Measurements from ENCODE around the gene SKAP2. TPM values are rescaled to one million over a fixed set of nuclear protein-coding genes. Genes with fewer than 3 reads are reported as not detected.

The SKAP2 gene
- total RNA-seq, result 28.8 and 32.4 TPM in 2 replicates

GRCh38 chr7:26864309-26865093 is at the start of gene SKAP2:
SKAP2 (minus strand) TSS chr7:26864590; CDS start chr7:26864429, 161 bp downstream.
- DNase-seq (ENCODE audit: extremely low read depth, low read depth, low spot score), result peak; percentile 90

GRCh38 chr7:26912933-26913536 is 48.6 kb upstream of the SKAP2 start:
- no peak for DNase-seq (ENCODE audit: extremely low read depth, low read depth, low spot score)

GRCh38 chr7:26912338-26912737 is 47.9 kb upstream of the SKAP2 start:
- no peak for DNase-seq (ENCODE audit: extremely low read depth, low read depth, low spot score)

GRCh38 chr7:26910221-26910620 is 45.8 kb upstream of the SKAP2 start:
- DNase-seq (ENCODE audit: extremely low read depth, low read depth, low spot score), result peak; percentile 2

DNA sequence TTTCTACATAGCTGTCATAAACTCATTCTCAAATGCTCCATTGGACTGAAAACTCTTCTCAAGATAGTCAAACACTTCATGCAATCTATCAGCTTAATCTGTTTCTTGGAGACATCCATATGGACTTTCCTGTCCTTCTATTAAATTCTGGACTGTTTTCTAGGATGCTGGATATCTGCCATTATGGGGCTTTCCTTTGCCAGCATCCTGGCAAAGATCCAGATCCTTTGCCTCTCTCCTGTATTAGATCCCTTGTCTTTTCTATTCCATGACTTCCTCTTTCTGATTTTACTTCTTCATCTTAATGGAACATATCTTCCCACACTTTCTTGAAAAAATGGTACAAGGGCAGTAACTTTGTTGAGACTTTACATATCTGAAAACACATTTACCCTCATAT is 35.9 kb upstream of the SKAP2 start:
- DNase-seq (ENCODE audit: extremely low read depth, low read depth, low spot score), result no peak

- DNase-seq (ENCODE audit: extremely low read depth, low read depth, low spot score), result no peak
These were observed 35.1 kb upstream of the SKAP2 start for GRCh38 chr7:26899519-26899918.

DNA sequence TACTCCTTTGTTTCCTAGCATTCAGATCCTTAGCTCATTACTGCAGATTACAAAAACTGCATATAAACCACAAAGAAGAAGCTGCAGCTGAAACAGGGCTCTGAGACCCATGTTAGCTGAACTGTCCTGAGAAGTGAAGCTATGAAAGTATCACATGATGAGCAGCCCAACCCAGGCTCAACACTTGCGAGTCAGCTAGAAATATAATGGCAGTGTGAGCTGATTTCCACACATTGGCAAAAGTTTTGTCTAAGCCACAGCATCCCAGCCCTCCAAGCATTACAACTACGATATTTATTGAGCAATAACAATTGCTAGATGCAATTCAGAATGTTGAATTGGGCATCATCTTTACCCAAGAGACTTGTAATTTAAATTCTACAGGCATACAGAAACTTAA is 34.5 kb upstream of the SKAP2 start:
- no peak for DNase-seq (ENCODE audit: extremely low read depth, low read depth, low spot score)

GRCh38 chr7:26897928-26898327 is 33.5 kb upstream of the SKAP2 start:
- DNase-seq (ENCODE audit: extremely low read depth, low read depth, low spot score), result no peak

GRCh38 chr7:26891400-26892350 is 27.3 kb upstream of the SKAP2 start:
- no peak for DNase-seq (ENCODE audit: extremely low read depth, low read depth, low spot score)

- DNase-seq (ENCODE audit: extremely low read depth, low read depth, low spot score), result no peak
These were observed 16.5 kb upstream of the SKAP2 start for GRCh38 chr7:26880852-26881251.

DNA sequence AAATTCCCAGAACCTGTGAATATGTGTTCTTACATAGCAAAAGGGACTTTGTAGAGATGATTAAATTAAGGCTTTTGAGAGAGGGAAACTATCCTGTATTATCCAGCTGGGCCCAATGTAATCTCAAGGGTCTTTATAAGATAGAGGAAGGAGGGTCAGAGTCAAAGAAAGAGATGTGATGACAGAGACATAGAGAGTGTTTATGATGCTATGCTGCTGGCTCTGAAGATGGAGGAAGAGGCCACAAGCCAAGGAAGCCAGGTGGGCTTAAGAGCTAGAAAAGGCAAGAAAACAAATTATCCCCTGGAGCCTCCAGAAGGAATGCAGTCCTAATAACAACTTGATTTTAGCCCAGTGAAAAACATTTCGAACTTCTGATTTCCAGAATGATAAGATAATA is 15.3 kb upstream of the SKAP2 start:
- DNase-seq (ENCODE audit: extremely low read depth, low read depth, low spot score), result no peak

DNA sequence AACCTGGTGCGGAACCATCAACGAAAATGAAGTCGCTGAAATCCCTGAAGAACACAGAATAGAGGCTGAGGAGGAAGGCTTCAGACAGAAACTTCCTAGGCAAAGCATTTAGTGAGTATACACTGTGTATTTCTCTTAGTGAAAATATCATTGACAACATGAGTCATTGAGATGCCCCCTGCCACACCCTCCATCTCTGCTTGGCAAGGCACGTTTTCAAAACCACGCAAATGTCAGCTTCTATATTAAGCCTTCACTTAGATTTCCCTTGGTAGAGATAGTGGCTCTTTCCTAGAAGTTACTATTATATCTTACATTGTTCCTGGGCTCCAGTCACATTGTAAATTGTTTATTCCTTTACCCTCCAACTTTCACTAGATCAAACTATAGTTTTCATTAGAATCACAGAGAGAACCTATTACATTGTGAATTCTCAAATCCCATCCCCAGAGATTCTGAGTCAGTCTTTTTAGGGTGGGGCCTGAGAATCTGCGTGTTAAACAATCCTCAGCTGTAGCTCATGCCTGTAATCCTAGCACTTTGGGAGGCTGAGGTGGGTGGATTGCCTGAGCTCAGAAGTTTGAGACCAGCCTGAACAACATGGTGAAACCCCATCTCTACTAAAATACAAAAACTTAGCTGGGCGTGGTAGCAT is 4.6 kb upstream of the SKAP2 start:
- no peak for DNase-seq (ENCODE audit: extremely low read depth, low read depth, low spot score)

DNA sequence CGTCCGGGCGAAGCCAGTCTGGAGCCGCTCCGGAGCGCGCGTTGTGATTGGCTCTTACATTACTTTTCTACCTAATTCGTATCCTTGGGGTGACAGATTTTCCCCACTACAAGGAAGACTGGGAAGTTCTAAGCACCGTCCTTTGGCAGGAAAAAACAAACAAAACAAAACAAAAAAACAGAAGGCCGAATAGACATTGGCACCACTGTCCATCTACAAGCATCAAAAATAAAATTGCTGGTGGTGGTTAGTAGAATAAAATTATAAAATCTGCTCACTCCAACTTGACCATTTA is 651 bp upstream of the SKAP2 start:
- no peak for DNase-seq (ENCODE audit: extremely low read depth, low read depth, low spot score)

GRCh38 chr7:26863518-26864308 is 677 bp downstream of the SKAP2 start:
- no peak for DNase-seq (ENCODE audit: extremely low read depth, low read depth, low spot score)

DNA sequence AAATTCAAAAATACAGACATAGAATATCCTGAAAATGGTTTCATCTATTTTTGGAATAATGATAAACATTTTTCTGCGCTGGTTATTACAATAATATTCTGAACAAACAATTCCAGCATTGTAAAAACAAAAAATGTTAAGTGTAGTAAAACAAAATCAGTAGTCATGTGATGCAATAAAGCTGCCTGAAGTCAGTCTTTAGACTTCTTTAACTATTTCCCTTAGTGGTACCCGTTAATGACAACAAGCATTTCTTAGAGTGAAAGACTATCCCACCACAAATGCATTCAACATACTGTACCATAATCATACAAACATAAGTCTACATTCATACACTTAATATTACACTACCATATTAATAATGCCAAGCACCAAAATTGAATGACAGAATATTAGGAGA is 1.6 kb downstream of the SKAP2 start:
- no peak for DNase-seq (ENCODE audit: extremely low read depth, low read depth, low spot score)

GRCh38 chr7:26861050-26861449 is 3.3 kb downstream of the SKAP2 start:
- DNase-seq (ENCODE audit: extremely low read depth, low read depth, low spot score), result no peak

DNA sequence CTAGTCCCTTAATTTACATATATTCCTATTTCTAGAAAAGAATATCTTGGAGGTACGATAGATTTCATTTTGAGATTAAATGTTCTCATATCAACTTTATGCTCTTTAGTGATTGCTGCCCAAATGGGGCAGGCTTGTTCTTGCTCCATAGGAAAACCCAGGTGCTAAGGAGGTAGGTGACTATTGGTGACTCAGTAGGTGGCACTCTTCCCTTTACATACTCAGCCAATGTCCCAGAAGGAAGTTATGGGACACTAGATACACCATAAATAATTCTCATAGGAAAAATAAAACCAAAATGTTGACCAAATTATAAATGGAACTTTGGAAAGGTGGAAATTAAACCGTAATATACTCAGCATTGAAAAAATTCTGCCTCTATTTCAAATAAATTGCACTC is 4.0 kb downstream of the SKAP2 start:
- no peak for DNase-seq (ENCODE audit: extremely low read depth, low read depth, low spot score)

DNA sequence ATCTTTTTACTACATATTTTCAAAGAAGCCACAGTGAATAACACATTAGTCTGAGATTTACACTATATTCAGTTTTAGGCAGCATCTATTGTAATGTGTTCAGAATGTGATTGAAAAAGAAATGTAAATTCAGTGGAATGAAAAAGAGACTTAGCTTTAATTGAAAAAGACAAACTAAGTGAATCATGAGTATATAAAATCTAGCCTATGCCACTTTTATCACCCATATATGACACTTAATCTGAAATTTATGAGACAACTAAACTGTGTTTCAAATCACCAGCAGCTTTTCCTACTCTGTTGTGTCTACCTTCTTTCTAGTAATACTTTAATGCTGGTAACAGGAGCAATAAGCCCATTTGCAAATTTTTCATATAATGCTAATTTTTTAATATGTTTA is 4.7 kb downstream of the SKAP2 start:
- DNase-seq (ENCODE audit: extremely low read depth, low read depth, low spot score), result no peak

- no peak for DNase-seq (ENCODE audit: extremely low read depth, low read depth, low spot score)
These were observed 5.7 kb downstream of the SKAP2 start for GRCh38 chr7:26858735-26859134.

- no peak for DNase-seq (ENCODE audit: extremely low read depth, low read depth, low spot score)
These were observed 6.1 kb downstream of the SKAP2 start for GRCh38 chr7:26858241-26858715.
